COLO829 (cell line): ENCODE data around the gene PDIA3.
"Not testable (repeated sequence)": the region's sequence is repeated elsewhere in the genome, so short reads cannot be mapped to it uniquely, and the experiment has no call there.

Experiments
- DNase-seq: peaks from one replicate; pipeline ENCODE4 v3.0.0; 2012; ENCODE audit warnings: low spot score

Gene PDIA3

GRCh38 chr15:43746245-43746902 is at the start of gene PDIA3:
Gene PDIA3, plus strand, starts transcription at chr15:43746438. Its CDS starts 102 bp downstream, at chr15:43746540.
- DNase-seq = peak; percentile 71

- DNase-seq = no peak
These were observed 44.1 kb upstream of the PDIA3 start for GRCh38 chr15:43702174-43702573.

- no peak for DNase-seq
These were observed 43.4 kb upstream of the PDIA3 start for GRCh38 chr15:43702701-43703424.

- DNase-seq = not testable (repeated sequence)
These were observed 35.7 kb upstream of the PDIA3 start for GRCh38 chr15:43710431-43711131.

- DNase-seq = no peak
These were observed 23.1 kb upstream of the PDIA3 start for GRCh38 chr15:43723151-43723550.

- not testable (repeated sequence) for DNase-seq
These were observed 19.9 kb upstream of the PDIA3 start for GRCh38 chr15:43726306-43726705.

- not testable (repeated sequence) for DNase-seq
These were observed 18.0 kb upstream of the PDIA3 start for GRCh38 chr15:43728053-43728725.

- no peak for DNase-seq
These were observed 10.8 kb upstream of the PDIA3 start for GRCh38 chr15:43735416-43735815.

- not testable (repeated sequence) for DNase-seq
These were observed 668 bp downstream of the PDIA3 start for GRCh38 chr15:43746903-43747309.

GRCh38 chr15:43748376-43748775 is 2.1 kb downstream of the PDIA3 start:
- DNase-seq = peak; percentile 10

GRCh38 chr15:43749690-43750345 is 3.6 kb downstream of the PDIA3 start:
- DNase-seq = no peak

GRCh38 chr15:43751885-43752284 is 5.6 kb downstream of the PDIA3 start:
- no peak for DNase-seq

- DNase-seq = no peak
These were observed 16.6 kb downstream of the PDIA3 start for GRCh38 chr15:43762824-43763223.

- no peak for DNase-seq
These were observed 17.7 kb downstream of the PDIA3 start for GRCh38 chr15:43763819-43764446.

- DNase-seq = peak; percentile 24
These were observed 23.5 kb downstream of the PDIA3 start for GRCh38 chr15:43769584-43770228.

- DNase-seq = no peak
These were observed 25.6 kb downstream of the PDIA3 start for GRCh38 chr15:43771816-43772215.

GRCh38 chr15:43772624-43773023 is 26.4 kb downstream of the PDIA3 start:
- no peak for DNase-seq

- DNase-seq = no peak
These were observed 27.8 kb downstream of the PDIA3 start for GRCh38 chr15:43774062-43774461.

GRCh38 chr15:43775411-43775965 is 29.2 kb downstream of the PDIA3 start:
- DNase-seq = no peak

GRCh38 chr15:43776101-43776717 is 30.0 kb downstream of the PDIA3 start:
- DNase-seq = no peak
